RCC 7860 (cell line): ENCODE data around the gene ZYG11B.
A peak's percentile ranks its signal among the peaks of the same experiment; 100 is the strongest.
"Not testable (repeated sequence)": the region's sequence is repeated elsewhere in the genome, so short reads cannot be mapped to it uniquely, and the experiment has no call there.

Source experiments
- DNase-seq: peaks from one replicate; pipeline ENCODE4 v3.0.0-alpha.2; 2015; ENCODE audit warnings: low spot score
- FAIRE-seq: peaks from 2 replicates; lab custom pipeline; 2012; peaks lifted over from hg19 to GRCh38; lab: Jason Lieb, UNC

The ZYG11B gene

GRCh38 chr1:52706941-52707926, 19.0 kb upstream of the ZYG11B start:
- FAIRE-seq (no peak), DNase-seq (no peak)

- DNase-seq = peak; percentile 85
- peak; percentile 73 for FAIRE-seq
Observed at GRCh38 chr1:52707927-52708655, 18.2 kb upstream of the ZYG11B start.

- DNase-seq (no peak), FAIRE-seq (no peak)
Observed at GRCh38 chr1:52709016-52709415, 17.2 kb upstream of the ZYG11B start.

GRCh38 chr1:52713590-52713989, 12.7 kb upstream of the ZYG11B start:
- DNase-seq = no peak
- no peak for FAIRE-seq

- not testable (repeated sequence) for DNase-seq, FAIRE-seq
Observed at GRCh38 chr1:52715296-52715695, 11.0 kb upstream of the ZYG11B start.

- FAIRE-seq (no peak), DNase-seq (no peak)
Observed at GRCh38 chr1:52723260-52723659, 3.0 kb upstream of the ZYG11B start.

GRCh38 chr1:52725903-52726264, 369 bp upstream of the ZYG11B start:
- FAIRE-seq (no peak), DNase-seq (no peak)

- no peak for DNase-seq
- FAIRE-seq = no peak
Observed at GRCh38 chr1:52727114-52727586, 897 bp downstream of the ZYG11B start.

GRCh38 chr1:52727956-52728656, 1.9 kb downstream of the ZYG11B start:
- DNase-seq = no peak
- no peak for FAIRE-seq

GRCh38 chr1:52733368-52733767, 7.1 kb downstream of the ZYG11B start:
- no peak for DNase-seq

GRCh38 chr1:52735371-52735770, 9.1 kb downstream of the ZYG11B start:
- not testable (repeated sequence) for DNase-seq

More at GRCh38 chr1:52733368-52733767, 7.1 kb downstream of the ZYG11B start:
- no peak for FAIRE-seq

GRCh38 chr1:52738148-52738547, 11.9 kb downstream of the ZYG11B start:
- DNase-seq = no peak
- FAIRE-seq = no peak

More at GRCh38 chr1:52735371-52735770, 9.1 kb downstream of the ZYG11B start:
- FAIRE-seq = not testable (repeated sequence)

- FAIRE-seq (no peak), DNase-seq (no peak)
Observed at GRCh38 chr1:52738893-52739292, 12.6 kb downstream of the ZYG11B start.

GRCh38 chr1:52739699-52740467, 13.6 kb downstream of the ZYG11B start:
- DNase-seq (no peak), FAIRE-seq (no peak)

GRCh38 chr1:52741259-52741658, 15.0 kb downstream of the ZYG11B start:
- DNase-seq (no peak), FAIRE-seq (no peak)

GRCh38 chr1:52746189-52746588, 19.9 kb downstream of the ZYG11B start:
- DNase-seq (no peak), FAIRE-seq (no peak)

- DNase-seq (no peak), FAIRE-seq (no peak)
Observed at GRCh38 chr1:52747450-52747849, 21.2 kb downstream of the ZYG11B start.

- no peak for FAIRE-seq
- no peak for DNase-seq
Observed at GRCh38 chr1:52748119-52748518, 21.9 kb downstream of the ZYG11B start.

- DNase-seq = not testable (repeated sequence)
- FAIRE-seq = peak; percentile 8
Observed at GRCh38 chr1:52749496-52749895, 23.2 kb downstream of the ZYG11B start.

GRCh38 chr1:52750139-52750538, 23.9 kb downstream of the ZYG11B start:
- not testable (repeated sequence) for FAIRE-seq, DNase-seq
